Measurements from ENCODE around the gene WDR45. TPM values are rescaled to one million over a fixed set of nuclear protein-coding genes. Genes with fewer than 3 reads are reported as not detected.

WDR45 gene
- total and polyA plus RNA-seq, 9 donors: 55.3 to 89.7 (median 76.5) TPM

GRCh38 chrX:49089553-49089952 is 9.9 kb upstream of the WDR45 start:
- TF ChIP-seq POLR2A (IDR thresholded peaks at IDR 0.05) (no peak), EP300 (IDR thresholded peaks at IDR 0.05) (no peak)
- TF ChIP-seq, protein P1, sequence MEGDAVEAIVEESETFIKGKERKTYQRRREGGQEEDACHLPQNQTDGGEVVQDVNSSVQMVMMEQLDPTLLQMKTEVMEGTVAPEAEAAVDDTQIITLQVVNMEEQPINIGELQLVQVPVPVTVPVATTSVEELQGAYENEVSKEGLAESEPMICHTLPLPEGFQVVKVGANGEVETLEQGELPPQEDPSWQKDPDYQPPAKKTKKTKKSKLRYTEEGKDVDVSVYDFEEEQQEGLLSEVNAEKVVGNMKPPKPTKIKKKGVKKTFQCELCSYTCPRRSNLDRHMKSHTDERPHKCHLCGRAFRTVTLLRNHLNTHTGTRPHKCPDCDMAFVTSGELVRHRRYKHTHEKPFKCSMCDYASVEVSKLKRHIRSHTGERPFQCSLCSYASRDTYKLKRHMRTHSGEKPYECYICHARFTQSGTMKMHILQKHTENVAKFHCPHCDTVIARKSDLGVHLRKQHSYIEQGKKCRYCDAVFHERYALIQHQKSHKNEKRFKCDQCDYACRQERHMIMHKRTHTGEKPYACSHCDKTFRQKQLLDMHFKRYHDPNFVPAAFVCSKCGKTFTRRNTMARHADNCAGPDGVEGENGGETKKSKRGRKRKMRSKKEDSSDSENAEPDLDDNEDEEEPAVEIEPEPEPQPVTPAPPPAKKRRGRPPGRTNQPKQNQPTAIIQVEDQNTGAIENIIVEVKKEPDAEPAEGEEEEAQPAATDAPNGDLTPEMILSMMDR (IDR thresholded peaks at IDR 0.05): no peak
- no peak for DNase-seq
- H3K9me3 ChIP-seq: no peaks in the 10 kb centered on the region
- H3K27me3 ChIP-seq: no peaks in the 10 kb centered on the region
- 77 to 83% (median 79%) methylated on average over 4 of the region's 4 CpGs for WGBS, 3 donors
- no peaks in the 10 kb centered on the region for H3K4me1 ChIP-seq (ENCODE audit: insufficient read depth)
- intact Hi-C loops (cut with DNase I): no loop called here
- H3K36me3 ChIP-seq: no peaks in the 10 kb centered on the region
- H3K4me3 ChIP-seq: no peak overlapping the region
- no peak overlapping the region for H3K27ac ChIP-seq

DNA sequence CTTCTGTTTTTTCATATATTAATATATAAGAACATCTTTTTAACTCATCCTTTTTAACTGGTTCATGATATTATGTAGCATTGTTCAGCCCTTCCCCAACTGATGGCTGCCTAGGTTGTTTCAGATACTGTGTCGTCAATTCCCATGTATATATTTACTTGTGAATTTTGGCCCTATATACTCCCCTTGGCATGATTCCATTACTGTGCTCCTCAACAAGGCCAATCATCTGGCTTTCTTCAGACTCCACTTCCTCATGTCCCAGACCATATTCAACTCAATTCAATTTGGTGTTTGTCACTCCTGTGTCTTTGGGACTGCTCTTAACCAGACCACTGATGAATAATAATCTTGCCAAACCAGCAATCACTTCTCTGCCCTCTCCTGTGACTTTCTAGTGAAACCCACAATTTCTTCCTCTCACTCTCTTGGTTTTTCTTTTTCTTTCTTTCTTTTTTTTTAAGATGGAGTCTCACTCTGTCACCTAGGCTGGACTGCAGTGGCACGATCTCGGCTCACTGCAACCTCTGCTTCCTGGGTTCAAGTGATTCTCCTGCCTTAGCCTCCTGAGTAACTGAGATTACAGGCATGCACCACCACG is 2.7 kb upstream of the WDR45 start:
- no peaks in the 10 kb centered on the region for H3K36me3 ChIP-seq
- H3K9me3 ChIP-seq: no peaks in the 10 kb centered on the region
- H3K4me1 ChIP-seq (ENCODE audit: insufficient read depth): no peaks in the 10 kb centered on the region
- DNase-seq: no peak
- intact Hi-C loops (cut with DNase I): no loop called here
- no peak overlapping the region for H3K27ac ChIP-seq
- no peak for TF ChIP-seq EP300 (IDR thresholded peaks at IDR 0.05)
- no peak for TF ChIP-seq POLR2A (IDR thresholded peaks at IDR 0.05)
- TF ChIP-seq, protein P1 (IDR thresholded peaks at IDR 0.05): no peak
- no peak overlapping the region for H3K4me3 ChIP-seq
- WGBS, 3 donors: 73 to 77% (median 75%) methylated on average over 4 of the region's 4 CpGs
- no peaks in the 10 kb centered on the region for H3K27me3 ChIP-seq

DNA sequence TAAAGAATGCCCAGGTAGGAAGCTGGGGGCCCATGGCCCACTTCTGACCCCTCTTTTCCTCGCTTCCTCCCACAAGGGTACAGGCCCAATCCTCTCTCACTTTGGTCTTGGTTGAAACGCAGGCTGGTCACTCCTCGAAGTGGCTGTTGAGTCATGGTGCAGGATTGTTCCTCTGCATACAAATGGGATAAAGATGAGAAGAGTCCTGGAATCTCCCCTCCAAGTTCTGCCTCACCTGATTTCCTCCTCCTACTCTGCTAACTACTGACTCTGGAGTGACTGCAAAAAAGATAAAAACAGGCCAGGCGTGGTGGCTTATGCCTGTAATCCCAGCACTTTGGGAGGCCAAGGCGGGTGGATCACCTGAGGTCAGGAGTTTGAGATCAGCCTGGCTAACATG is 1.7 kb downstream of the WDR45 start:
- 65 to 75% (median 69%) methylated on average over 5 of the region's 5 CpGs for WGBS, 3 donors

DNA sequence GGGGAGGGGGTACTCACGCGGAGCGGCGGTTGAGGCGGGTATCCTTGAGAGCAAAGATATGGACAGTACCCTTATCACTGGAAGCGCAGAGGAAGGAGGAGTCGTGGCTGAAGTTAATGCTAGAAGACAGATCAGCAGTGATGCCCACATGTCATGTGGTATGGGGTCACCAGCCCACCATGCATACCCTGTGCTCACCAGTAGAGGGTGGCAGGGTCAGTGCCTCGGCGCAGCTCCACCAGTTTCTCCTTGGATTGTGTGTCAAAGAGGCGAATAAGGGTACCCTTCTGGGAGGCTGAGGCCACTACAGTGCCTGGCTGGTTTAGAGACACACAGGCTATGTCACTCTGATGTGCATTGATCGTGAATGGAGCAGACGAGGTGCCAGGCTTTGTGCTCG is 4.3 kb downstream of the WDR45 start:
- 84 to 87% (median 85%) methylated on average over 13 of the region's 13 CpGs for WGBS, 3 donors
- H3K27ac ChIP-seq: no peak overlapping the region
- no peak for TF ChIP-seq POLR2A (IDR thresholded peaks at IDR 0.05)
- no peaks in the 10 kb centered on the region for H3K36me3 ChIP-seq
- H3K4me3 ChIP-seq: no peak overlapping the region
- no peaks in the 10 kb centered on the region for H3K27me3 ChIP-seq
- intact Hi-C loops (cut with DNase I): no loop called here
- H3K9me3 ChIP-seq: no peaks in the 10 kb centered on the region
- DNase-seq: no peak
- no peaks in the 10 kb centered on the region for H3K4me1 ChIP-seq (ENCODE audit: insufficient read depth)

More for the DNA sequence above, 1.7 kb downstream of the WDR45 start:
- no peaks in the 10 kb centered on the region for H3K27me3 ChIP-seq
- H3K36me3 ChIP-seq: no peaks in the 10 kb centered on the region
- H3K9me3 ChIP-seq: no peaks in the 10 kb centered on the region
- no peak for DNase-seq
- no peak overlapping the region for H3K4me3 ChIP-seq
- TF ChIP-seq EP300 (IDR thresholded peaks at IDR 0.05) (no peak), POLR2A (IDR thresholded peaks at IDR 0.05) (no peak)
- TF ChIP-seq, protein P1 (IDR thresholded peaks at IDR 0.05): no peak
- H3K27ac ChIP-seq: no peak overlapping the region
- intact Hi-C loops (cut with DNase I): no loop called here
- no peaks in the 10 kb centered on the region for H3K4me1 ChIP-seq (ENCODE audit: insufficient read depth)
